K562 (cell line): ENCODE results near the gene MAD1L1. TPM values are rescaled to one million over a fixed set of nuclear protein-coding genes. Genes with fewer than 3 reads are reported as not detected.

ENCODE experiments used
- BCOR ChIP-seq: fragments of 450-650 bp; IDR thresholded peaks from 2 replicates; pipeline ENCODE4 v1.6.1; 2016
- CBX1 ChIP-seq: sonication (generic); IDR thresholded peaks from 2 replicates; pipeline ENCODE4 v1.6.1; 2016; ENCODE audit warnings: antibody characterized with exemption, low read depth, mild to moderate bottlenecking
- CEBPG ChIP-seq, 3 experiments: fragments of 200-800 bp in 1 of 3; sonication (Bioruptor generic) in 1 of 3; sonication (generic) in 1 of 3; formaldehyde crosslinking in 1 of 3; IDR thresholded peaks in 2 of 3; conservative IDR thresholded peaks in 1 of 3; 2 replicates each; pipeline versions ENCODE4 v1.6.1 to v1.8.0; 2016 to 2022; ENCODE audit warnings: missing compliant biosample characterization in 2 of 3, missing genetic modification characterization in 2 of 3, mild to moderate bottlenecking in 1 of 3, missing genetic modification reagents in 1 of 3
- CSDE1 ChIP-seq, 2 experiments: fragments of 450-650 bp; IDR thresholded peaks; 2 replicates each; pipeline ENCODE4 v1.6.1; 2016; ENCODE audit warnings: mild to moderate bottlenecking in 1 of 2
- DACH1 ChIP-seq: fragments of 450-650 bp; IDR thresholded peaks from 2 replicates; pipeline ENCODE4 v1.6.1; 2018; ENCODE audit not compliant: partially characterized antibody
- ETV5 ChIP-seq: sonication (generic); formaldehyde crosslinking; IDR thresholded peaks from 2 replicates; pipeline ENCODE4 v1.4.0; 2020; ENCODE audit warnings: low read depth, mild to moderate bottlenecking, missing genetic modification reagents
- FOXJ3 ChIP-seq: sonication (generic); formaldehyde crosslinking; IDR thresholded peaks from 2 replicates; pipeline ENCODE4 v1.4.0; 2020; ENCODE audit warnings: mild to moderate bottlenecking, missing genetic modification reagents
- HDAC2 ChIP-seq: fragments of 450-650 bp; IDR thresholded peaks from 2 replicates; pipeline ENCODE4 v1.6.1; 2016; ENCODE audit warnings: mild to moderate bottlenecking
- IFI16 ChIP-seq: fragments of 250-450 bp; sonication (Bioruptor Pico); IDR thresholded peaks from 2 replicates; pipeline ENCODE4 v2.1.2; 2022; ENCODE audit warnings: mild to moderate bottlenecking, inconsistent platforms
- PHB ChIP-seq: fragments of 250-450 bp; sonication (Bioruptor Pico); IDR thresholded peaks from 2 replicates; pipeline ENCODE4 v1.5.0; 2021
- POLR2G ChIP-seq: fragments of 200-400 bp; formaldehyde crosslinking; IDR thresholded peaks from 2 replicates; pipeline ENCODE4 v1.6.1; 2017; ENCODE audit warnings: low read depth, mild to moderate bottlenecking, antibody characterized with exemption, low read length, moderate library complexity
- PTRF ChIP-seq: fragments of 450-650 bp; IDR thresholded peaks from 2 replicates; pipeline ENCODE4 v1.6.1; 2016; ENCODE audit warnings: mild to moderate bottlenecking, missing genetic modification characterization, missing compliant biosample characterization
- RAD51 ChIP-seq: fragments of 450-650 bp; IDR thresholded peaks from 2 replicates; pipeline ENCODE4 v1.7.1; 2016; ENCODE audit warnings: low read depth, mild to moderate bottlenecking, borderline replicate concordance
- TAF9B ChIP-seq: fragments of 450-650 bp; IDR thresholded peaks from 2 replicates; pipeline ENCODE4 v1.6.1; 2018; ENCODE audit warnings: mild to moderate bottlenecking; ENCODE audit not compliant: partially characterized antibody
- TBL1XR1 ChIP-seq, 2 experiments: IDR thresholded peaks; 2 replicates each; pipeline ENCODE4 v1.6.1; 2012; ENCODE audit warnings: improper control_type of control experiment in 2 of 2, low read length in 2 of 2, mild to moderate bottlenecking in 1 of 2
- TEAD2 ChIP-seq: fragments of 450-650 bp; IDR thresholded peaks from 2 replicates; pipeline ENCODE4 v1.6.1; 2016; ENCODE audit warnings: missing genetic modification characterization, control low read depth, missing compliant biosample characterization
- ZC3H4 ChIP-seq: sonication (generic); formaldehyde crosslinking; IDR thresholded peaks from 2 replicates; pipeline ENCODE4 v1.9.0; 2021; ENCODE audit warnings: missing genetic modification reagents, borderline replicate concordance
- ZNF212 ChIP-seq: fragments of 450-650 bp; formaldehyde crosslinking; IDR thresholded peaks from 2 replicates; pipeline ENCODE4 v1.4.0; 2020; ENCODE audit warnings: mild to moderate bottlenecking
- polyA plus RNA-seq, 8 experiments: library from polyadenylated mRNA; depleted of rRNA in 4 of 8; stranded (reverse) in 5 of 8; unstranded in 3 of 8; fragments of >200 nt; fragmentation: Nextera tagmentation in 2 of 8; fragmentation: Illumina TruSeq in 1 of 8; extraction: Ambion mirVana in 2 of 8; extraction: Trizol in 1 of 8; gene quantifications; 2 replicates each; pipeline versions ENCODE4 v1.2.1 to v1.2.3, GENCODE V29; 2011 to 2014; ENCODE audit warnings: inconsistent platforms in 1 of 8, missing spikeins in 1 of 8
- total RNA-seq, 7 experiments: library from RNA; depleted of rRNA in 6 of 7; stranded (reverse); fragments of >200 nt in 6 of 7; fragmentation: Illumina TruSeq in 2 of 7; extraction: Trizol in 2 of 7; gene quantifications; 2 replicates each; pipeline versions ENCODE4 v1.2.1 to v1.2.3, GENCODE V29; 2011 to 2021; ENCODE audit warnings: low replicate concordance in 1 of 7
- TF ChIP-seq, protein P1 (sequence below): fragments of 450-650 bp; conservative IDR thresholded peaks from 2 replicates; pipeline ENCODE4 v1.6.1; 2016; ENCODE audit warnings: missing genetic modification characterization, low read depth, mild to moderate bottlenecking, control low read depth, missing compliant biosample characterization
- TF ChIP-seq, protein P2 (sequence below): fragments of 450-650 bp; IDR thresholded peaks from 2 replicates; pipeline ENCODE4 v1.6.1; 2016; ENCODE audit warnings: low read depth, mild to moderate bottlenecking, moderate library complexity
- TF ChIP-seq, protein P3 (sequence below): fragments of 250-450 bp; sonication (Bioruptor Pico); IDR thresholded peaks from 2 replicates; pipeline ENCODE4 v1.4.0; 2020; ENCODE audit warnings: mild to moderate bottlenecking, moderate library complexity, borderline replicate concordance
- TF ChIP-seq, protein P4 (sequence below): IDR thresholded peaks from 2 replicates; pipeline ENCODE4 v1.6.1; 2014; ENCODE audit warnings: antibody characterized with exemption
- TF ChIP-seq, protein P5 (sequence below): sonication (generic); formaldehyde crosslinking; IDR thresholded peaks from 2 replicates; pipeline ENCODE4 v1.9.0; 2022; ENCODE audit warnings: mild to moderate bottlenecking, missing genetic modification reagents

The MAD1L1 gene
- total and polyA plus RNA-seq, 9 of the 15 experiments (the other 6 are each of a cell fraction or from before 2014, with no cell fraction given), result 1.7 to 89.7 (median 18.0) TPM

DNA sequence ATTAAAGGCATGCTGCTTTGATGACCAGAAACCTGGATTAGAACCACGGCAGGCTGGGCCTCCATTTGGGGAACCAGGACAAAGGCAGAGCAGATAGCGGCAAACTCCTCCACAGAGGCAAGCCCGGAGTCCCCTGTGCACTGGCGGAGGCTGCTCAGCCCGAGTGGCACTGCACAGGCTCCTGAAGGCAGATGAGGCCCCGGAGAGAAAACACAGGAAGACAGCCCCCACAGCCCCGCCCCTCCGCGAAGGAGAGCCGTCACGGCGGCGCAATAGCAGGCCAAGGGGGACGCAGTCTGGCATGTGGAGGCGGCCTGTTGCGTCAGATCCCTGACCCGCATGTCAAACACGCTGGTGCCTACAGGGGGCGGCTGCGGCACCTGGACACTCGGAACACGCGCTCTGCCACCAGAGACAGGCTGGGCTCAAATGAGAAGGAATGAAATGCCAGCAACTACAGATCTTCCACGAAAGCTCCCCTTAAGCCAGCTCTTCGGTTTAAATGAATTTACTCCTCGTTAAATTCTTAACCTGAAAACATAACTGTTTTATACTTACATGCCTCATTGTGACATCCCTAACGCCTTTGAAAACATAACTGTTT, 128.5 kb downstream of the MAD1L1 start (continued):
- TF ChIP-seq, protein P1, sequence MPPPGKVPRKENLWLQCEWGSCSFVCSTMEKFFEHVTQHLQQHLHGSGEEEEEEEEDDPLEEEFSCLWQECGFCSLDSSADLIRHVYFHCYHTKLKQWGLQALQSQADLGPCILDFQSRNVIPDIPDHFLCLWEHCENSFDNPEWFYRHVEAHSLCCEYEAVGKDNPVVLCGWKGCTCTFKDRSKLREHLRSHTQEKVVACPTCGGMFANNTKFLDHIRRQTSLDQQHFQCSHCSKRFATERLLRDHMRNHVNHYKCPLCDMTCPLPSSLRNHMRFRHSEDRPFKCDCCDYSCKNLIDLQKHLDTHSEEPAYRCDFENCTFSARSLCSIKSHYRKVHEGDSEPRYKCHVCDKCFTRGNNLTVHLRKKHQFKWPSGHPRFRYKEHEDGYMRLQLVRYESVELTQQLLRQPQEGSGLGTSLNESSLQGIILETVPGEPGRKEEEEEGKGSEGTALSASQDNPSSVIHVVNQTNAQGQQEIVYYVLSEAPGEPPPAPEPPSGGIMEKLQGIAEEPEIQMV (tag), result no peak
- TF ChIP-seq TEAD2 (no peak), POLR2G (peak; percentile 92), CBX1 (peak; percentile 64; the same call in 1 of the 2 replicates), PHB (CRISPR knock-in tag) (no peak), FOXJ3 (no peak), ZC3H4 (CRISPR knock-in tag) (no peak), RAD51 (peak; percentile 48; the same call in 1 of the 2 replicates), ZNF212 (no peak), TAF9B (no peak), DACH1 (peak; percentile 45), HDAC2 (0 out of 2 replicates have a peak, but pooled peaks have one; percentile 43), ETV5 (peak; percentile 61), PTRF (no peak), IFI16 (CRISPR knock-in tag) (no peak), CEBPG (CRISPR knock-in tag; IDR thresholded peaks at IDR 0.05) (peak; percentile 100), CEBPG (tag; conservative IDR thresholded peaks at IDR 0.05 in 1 of 2, IDR thresholded peaks at IDR 0.05 in 1 of 2) (peak; percentile 97 to 98), BCOR (peak; percentile 38; the same call in 1 of the 2 replicates), CSDE1 (IDR thresholded peaks at IDR 0.05) (no peak), TBL1XR1 (IDR thresholded peaks at IDR 0.05; ENCODE audit: low read length in 2 of 2) (peak; percentile 22 to 74; a peak in 2 of 4 replicates)
- TF ChIP-seq, protein P2, sequence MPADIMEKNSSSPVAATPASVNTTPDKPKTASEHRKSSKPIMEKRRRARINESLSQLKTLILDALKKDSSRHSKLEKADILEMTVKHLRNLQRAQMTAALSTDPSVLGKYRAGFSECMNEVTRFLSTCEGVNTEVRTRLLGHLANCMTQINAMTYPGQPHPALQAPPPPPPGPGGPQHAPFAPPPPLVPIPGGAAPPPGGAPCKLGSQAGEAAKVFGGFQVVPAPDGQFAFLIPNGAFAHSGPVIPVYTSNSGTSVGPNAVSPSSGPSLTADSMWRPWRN, result no peak
- TF ChIP-seq, protein P3, sequence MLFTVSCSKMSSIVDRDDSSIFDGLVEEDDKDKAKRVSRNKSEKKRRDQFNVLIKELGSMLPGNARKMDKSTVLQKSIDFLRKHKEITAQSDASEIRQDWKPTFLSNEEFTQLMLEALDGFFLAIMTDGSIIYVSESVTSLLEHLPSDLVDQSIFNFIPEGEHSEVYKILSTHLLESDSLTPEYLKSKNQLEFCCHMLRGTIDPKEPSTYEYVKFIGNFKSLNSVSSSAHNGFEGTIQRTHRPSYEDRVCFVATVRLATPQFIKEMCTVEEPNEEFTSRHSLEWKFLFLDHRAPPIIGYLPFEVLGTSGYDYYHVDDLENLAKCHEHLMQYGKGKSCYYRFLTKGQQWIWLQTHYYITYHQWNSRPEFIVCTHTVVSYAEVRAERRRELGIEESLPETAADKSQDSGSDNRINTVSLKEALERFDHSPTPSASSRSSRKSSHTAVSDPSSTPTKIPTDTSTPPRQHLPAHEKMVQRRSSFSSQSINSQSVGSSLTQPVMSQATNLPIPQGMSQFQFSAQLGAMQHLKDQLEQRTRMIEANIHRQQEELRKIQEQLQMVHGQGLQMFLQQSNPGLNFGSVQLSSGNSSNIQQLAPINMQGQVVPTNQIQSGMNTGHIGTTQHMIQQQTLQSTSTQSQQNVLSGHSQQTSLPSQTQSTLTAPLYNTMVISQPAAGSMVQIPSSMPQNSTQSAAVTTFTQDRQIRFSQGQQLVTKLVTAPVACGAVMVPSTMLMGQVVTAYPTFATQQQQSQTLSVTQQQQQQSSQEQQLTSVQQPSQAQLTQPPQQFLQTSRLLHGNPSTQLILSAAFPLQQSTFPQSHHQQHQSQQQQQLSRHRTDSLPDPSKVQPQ (CRISPR knock-in tag), result no peak
- TF ChIP-seq, protein P4, sequence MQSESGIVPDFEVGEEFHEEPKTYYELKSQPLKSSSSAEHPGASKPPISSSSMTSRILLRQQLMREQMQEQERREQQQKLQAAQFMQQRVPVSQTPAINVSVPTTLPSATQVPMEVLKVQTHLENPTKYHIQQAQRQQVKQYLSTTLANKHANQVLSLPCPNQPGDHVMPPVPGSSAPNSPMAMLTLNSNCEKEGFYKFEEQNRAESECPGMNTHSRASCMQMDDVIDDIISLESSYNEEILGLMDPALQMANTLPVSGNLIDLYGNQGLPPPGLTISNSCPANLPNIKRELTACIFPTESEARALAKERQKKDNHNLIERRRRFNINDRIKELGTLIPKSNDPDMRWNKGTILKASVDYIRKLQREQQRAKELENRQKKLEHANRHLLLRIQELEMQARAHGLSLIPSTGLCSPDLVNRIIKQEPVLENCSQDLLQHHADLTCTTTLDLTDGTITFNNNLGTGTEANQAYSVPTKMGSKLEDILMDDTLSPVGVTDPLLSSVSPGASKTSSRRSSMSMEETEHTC, result peak; percentile 22; the same call in 1 of the 2 replicates
- TF ChIP-seq, protein P5, sequence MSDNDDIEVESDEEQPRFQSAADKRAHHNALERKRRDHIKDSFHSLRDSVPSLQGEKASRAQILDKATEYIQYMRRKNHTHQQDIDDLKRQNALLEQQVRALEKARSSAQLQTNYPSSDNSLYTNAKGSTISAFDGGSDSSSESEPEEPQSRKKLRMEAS (CRISPR knock-in tag), result peak; percentile 99
